ENCODE measurements around the gene STK17B. TPM values are rescaled to one million over a fixed set of nuclear protein-coding genes. Genes with fewer than 3 reads are reported as not detected.
A peak's percentile ranks its signal among the peaks of the same experiment; 100 is the strongest.

Gene STK17B
- total and polyA plus RNA-seq, 9 of the 15 experiments (the other 6 are each of a cell fraction or from before 2014, with no cell fraction given), result 2.3 to 17.7 (median 8.5) TPM

- BruUV-seq (replicated peaks), result no TSS peak
- peaks cover 82% of the 10 kb centered on the region for H3K79me2 ChIP-seq (ENCODE audit: control insufficient read depth, insufficient read depth, low read length)
- intact Hi-C loops (cut with micrococcal nuclease), result loop anchor here (5.0 kb wide), 1 partner anchor 90 kb away; no protein-coding TSS in a partner anchor
- H3K4me1 ChIP-seq (replicated peaks in 1 of 2; ENCODE audit: control insufficient read depth in 2 of 2, insufficient read depth in 2 of 2, low read length in 2 of 2), result peaks cover 8 to 12% of the 10 kb centered on the region in 2 experiments; a peak in 4 of 5 replicates
- H3K27me3 ChIP-seq (ENCODE audit: control insufficient read depth in 2 of 2, insufficient read depth in 2 of 2, low read length in 2 of 2), result no peaks in the 10 kb centered on the region
- WGBS (ENCODE audit: insufficient coverage, low coverage, missing lambda C conversion rate), result 25% methylated on average over 2 of the region's 2 CpGs
- no peak overlapping the region for H2AFZ ChIP-seq (ENCODE audit: low read depth, low read length)
- peaks cover 4% of the 10 kb centered on the region; the same call in 2 of the 3 replicates for H3K36me3 ChIP-seq (ENCODE audit: control insufficient read depth, insufficient read depth, low read length)
- no peak for DNase-seq (ENCODE audit: extremely low read depth in 1 of 4, low spot score in 3 of 4)
- no peaks in the 10 kb centered on the region for H4K20me1 ChIP-seq (replicated peaks; ENCODE audit: control insufficient read depth, insufficient read depth, low read length)
- no peaks in the 10 kb centered on the region for H3K9me1 ChIP-seq (ENCODE audit: control insufficient read depth, insufficient read depth, low read length)
- H3K9ac ChIP-seq (ENCODE audit: insufficient read depth in 1 of 2, low read depth in 2 of 2, low read length in 2 of 2), result peak overlapping the region in 1 of 2 experiments; percentile 22; a peak in 1 of 4 replicates
- ChIA-PET CTCF (ENCODE audit: low intra/inter-chr PET ratio) (no interaction called here), POLR2A (interaction anchor here (1.1 kb wide), 1 partner anchor 111 kb away, joined by 3 read pairs; no protein-coding TSS in a partner anchor)
- H3K4me3 ChIP-seq, result no peak overlapping the region
- peak overlapping the region; percentile 39 for H3K4me2 ChIP-seq (ENCODE audit: insufficient read depth, low read length)
- in situ Hi-C loops (cut with MboI), result no loop called here
- TF ChIP-seq ASH1L (IDR thresholded peaks at IDR 0.05; ENCODE audit: borderline replicate concordance, low read depth, partially characterized antibody) (no peak), ZNF764 (CRISPR knock-in tag; IDR thresholded peaks at IDR 0.05; ENCODE audit: low read depth) (no peak), SPI1 (IDR thresholded peaks at IDR 0.05; ENCODE audit: borderline replicate concordance, low read depth, low read length) (no peak), POLR2H (tag; IDR thresholded peaks at IDR 0.05; ENCODE audit: low read depth) (no peak), TAF9B (IDR thresholded peaks at IDR 0.05; ENCODE audit: partially characterized antibody) (no peak), U2AF1 (optimal IDR thresholded peaks at IDR 0.05; ENCODE audit: low read depth, low read length) (no peak), SMAD1 (IDR thresholded peaks at IDR 0.05; ENCODE audit: low read depth, low read length, partially characterized antibody) (no peak), TFE3 (CRISPR knock-in tag; IDR thresholded peaks at IDR 0.05) (no peak), CBFA2T3 (IDR thresholded peaks at IDR 0.05) (no peak), ZNF695 (CRISPR knock-in tag; IDR thresholded peaks at IDR 0.05) (no peak), ETV6 (IDR thresholded peaks at IDR 0.05; ENCODE audit: borderline replicate concordance in 1 of 2, low read depth in 2 of 2, low read length in 1 of 2) (no peak), ETV6 (CRISPR knock-in tag; IDR thresholded peaks at IDR 0.05; ENCODE audit: borderline replicate concordance) (no peak), PATZ1 (CRISPR knock-in tag; IDR thresholded peaks at IDR 0.05; ENCODE audit: borderline replicate concordance) (no peak), SIX5 (IDR thresholded peaks at IDR 0.05; ENCODE audit: borderline replicate concordance in 1 of 2, insufficient read depth in 1 of 2, low read depth in 1 of 2, low read length in 2 of 2) (no peak)
- ATAC-seq, result no peak
- H3K27ac ChIP-seq (ENCODE audit: extremely low read depth, low read depth, low read length), result peak overlapping the region; percentile 5; the same call in 2 of the 3 replicates
- peak; percentile 40 for FAIRE-seq
- H3K9me3 ChIP-seq (replicated peaks; ENCODE audit: control insufficient read depth, insufficient read depth, low read depth, low read length), result no peaks in the 10 kb centered on the region
Measured at GRCh38 chr2:196167666-196168065, 3.7 kb downstream of the STK17B start.
